ENCODE data around the gene OSGEP.
"Not testable (repeated sequence)": the region's sequence is repeated elsewhere in the genome, so short reads cannot be mapped to it uniquely, and the experiment has no call there.

The OSGEP gene

GRCh38 chr14:20469890-20470602 lies 15.4 kb upstream of the OSGEP start:
- DNase-seq (ENCODE audit: low spot score), result peak; percentile 53

DNA sequence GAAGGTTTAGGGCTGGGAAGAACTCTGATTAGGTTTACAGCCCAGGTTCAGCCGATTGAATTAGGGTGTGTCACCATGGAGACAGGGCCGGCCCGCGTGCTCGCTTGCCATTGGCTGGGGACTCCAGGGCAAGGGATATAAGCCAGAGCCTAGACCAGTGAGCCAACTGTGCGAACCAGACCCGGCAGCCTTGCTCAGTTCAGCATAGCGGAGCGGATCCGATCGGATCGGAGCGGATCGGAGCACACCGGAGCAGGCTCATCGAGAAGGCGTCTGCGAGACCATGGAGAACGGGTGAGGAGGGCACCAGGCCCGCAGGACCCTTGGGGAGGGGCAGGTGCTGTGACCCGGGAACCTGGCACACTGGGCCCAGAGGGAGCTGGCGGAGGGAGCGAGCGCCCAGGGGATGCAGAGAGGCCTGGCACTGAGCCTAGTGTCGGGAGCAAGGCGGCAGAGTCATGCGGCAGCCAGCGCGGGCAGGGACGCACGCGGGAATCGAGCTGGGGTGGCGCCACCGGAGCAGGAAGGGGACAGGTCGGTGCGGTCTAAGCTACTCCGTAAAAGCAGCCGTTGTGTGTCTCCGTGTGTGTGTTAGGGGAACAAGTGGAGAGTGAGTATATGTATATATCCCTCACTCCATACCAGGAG lies 14.8 kb upstream of the OSGEP start, which contains the start of gene PNP:
Gene PNP, plus strand, starts transcription at position 165 of the 648 bp plus-strand sequence. Its CDS starts 119 bp downstream, at position 284.
- peak; percentile 96 for DNase-seq (ENCODE audit: low spot score)

DNA sequence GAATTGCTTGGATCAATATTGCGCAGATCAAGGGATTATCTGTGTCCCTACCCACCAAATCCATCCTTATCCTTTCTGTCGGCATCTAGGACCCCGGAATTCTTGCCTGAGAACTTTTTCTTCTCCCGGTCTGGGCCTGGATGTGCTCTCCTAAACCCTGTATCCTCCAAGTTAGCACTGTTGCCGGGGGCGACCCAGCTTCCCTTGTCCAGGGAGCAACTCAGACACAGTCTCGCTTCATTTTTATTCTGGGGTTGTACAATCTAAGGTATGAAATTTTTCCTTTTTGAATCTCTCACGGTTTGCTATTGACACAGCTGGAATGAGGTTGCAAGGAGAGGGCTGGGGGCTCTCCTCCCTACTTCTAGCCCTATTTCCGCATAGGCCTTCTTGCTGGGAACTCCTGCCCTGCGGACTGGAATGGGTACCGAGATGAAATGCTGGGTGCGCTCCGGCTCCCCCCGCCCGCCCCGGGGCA lies 14.2 kb upstream of the OSGEP start:
- no peak for DNase-seq (ENCODE audit: low spot score)

DNA sequence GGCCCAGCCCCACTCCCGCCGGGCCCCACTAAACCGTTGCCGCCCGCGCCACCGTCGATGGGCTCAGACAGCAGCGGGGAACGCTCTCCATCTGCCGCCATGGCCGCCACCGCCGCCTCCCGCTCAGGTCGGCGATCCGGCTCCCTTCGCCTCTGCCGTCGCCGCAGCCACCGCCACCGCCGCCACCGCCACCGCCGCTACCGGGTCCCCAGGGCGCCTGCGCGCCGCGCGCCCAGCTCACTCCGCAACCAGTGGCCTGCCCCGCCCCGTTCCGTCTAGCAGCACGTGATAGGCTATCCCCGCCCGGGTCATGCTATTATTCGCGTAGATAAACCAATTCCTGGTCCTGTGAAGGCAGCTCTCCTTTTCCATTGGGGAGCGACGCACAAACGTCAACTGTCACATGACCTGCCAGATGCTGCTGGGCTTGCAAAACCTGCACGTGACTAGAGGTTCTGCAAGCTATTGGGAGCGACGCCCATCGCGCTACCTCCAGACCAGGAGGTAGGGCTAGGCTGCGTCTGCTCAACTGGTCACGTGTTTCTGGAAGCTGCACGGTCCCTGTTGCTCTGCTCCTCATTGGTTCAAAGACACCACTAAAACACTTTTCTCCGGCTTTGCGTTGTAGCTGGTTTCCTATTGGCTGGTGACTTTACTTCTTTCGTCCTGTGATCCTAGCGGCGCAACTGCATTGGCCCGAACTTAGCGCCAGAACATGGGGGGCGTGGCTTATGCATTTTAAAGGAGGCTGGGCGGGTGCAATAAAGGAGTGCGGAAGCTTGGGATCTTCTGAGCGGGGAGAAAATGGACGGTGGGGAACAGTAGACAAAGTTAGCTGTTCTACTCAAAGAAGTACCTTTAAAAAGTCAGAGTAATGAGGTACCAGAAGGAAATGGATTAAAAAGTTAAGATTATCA lies 6.9 kb upstream of the OSGEP start, which contains the start of gene PIP4P1:
Gene PIP4P1, minus strand, starts transcription at position 210 of the 917 bp plus-strand sequence. Its CDS starts 109 bp downstream, at position 101.
- peak; percentile 98 for DNase-seq (ENCODE audit: low spot score)

GRCh38 chr14:20460458-20461224 lies 6.0 kb upstream of the OSGEP start:
- no peak for DNase-seq (ENCODE audit: low spot score)

GRCh38 chr14:20458031-20458789 lies 3.6 kb upstream of the OSGEP start:
- no peak for DNase-seq (ENCODE audit: low spot score)

- DNase-seq (ENCODE audit: low spot score), result no peak
Measured at GRCh38 chr14:20456971-20457370, 2.4 kb upstream of the OSGEP start.

GRCh38 chr14:20455355-20456300 lies 1.0 kb upstream of the OSGEP start:
- DNase-seq (ENCODE audit: low spot score), result no peak

GRCh38 chr14:20452831-20453230 lies 1.8 kb downstream of the OSGEP start:
- DNase-seq (ENCODE audit: low spot score), result not testable (repeated sequence)

DNA sequence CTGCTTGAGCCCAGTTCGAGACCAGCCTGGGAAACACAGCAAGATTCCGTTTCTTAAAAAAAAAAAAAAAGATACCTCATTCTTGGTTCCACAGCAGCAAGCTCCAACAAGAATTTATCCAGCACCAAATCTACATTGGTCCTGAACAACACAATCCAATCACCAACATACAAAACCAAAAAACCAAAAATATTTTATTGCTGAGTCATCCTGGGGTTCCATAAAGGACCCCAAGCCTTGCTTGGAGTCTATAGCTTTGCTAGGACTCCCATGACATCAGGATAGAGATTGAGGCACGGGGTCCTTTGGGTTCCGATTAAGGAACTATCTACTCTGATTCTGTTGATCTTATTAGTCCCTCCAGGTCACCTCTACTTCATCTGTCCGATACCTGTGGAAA lies 7.7 kb downstream of the OSGEP start:
- no peak for DNase-seq (ENCODE audit: low spot score)

DNA sequence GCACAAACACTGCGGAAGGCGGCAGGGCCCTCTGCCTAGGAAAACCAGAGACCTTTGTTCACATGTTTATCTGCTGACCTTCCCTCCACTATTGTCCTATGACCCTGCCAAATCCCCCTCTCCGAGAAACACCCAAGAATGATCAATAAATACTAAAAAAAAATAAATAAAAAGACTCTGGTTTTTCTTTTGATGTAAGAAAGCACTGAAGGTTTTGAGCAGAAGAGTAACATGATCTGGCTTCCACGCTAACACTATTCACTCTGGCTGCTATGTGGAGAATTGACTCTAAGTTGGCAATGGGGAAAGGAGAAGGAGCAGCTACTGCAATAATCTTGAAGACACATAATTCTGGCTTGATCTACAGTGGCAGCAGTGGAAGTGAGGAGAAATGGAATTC lies 11.0 kb downstream of the OSGEP start:
- not testable (repeated sequence) for DNase-seq (ENCODE audit: low spot score)

DNA sequence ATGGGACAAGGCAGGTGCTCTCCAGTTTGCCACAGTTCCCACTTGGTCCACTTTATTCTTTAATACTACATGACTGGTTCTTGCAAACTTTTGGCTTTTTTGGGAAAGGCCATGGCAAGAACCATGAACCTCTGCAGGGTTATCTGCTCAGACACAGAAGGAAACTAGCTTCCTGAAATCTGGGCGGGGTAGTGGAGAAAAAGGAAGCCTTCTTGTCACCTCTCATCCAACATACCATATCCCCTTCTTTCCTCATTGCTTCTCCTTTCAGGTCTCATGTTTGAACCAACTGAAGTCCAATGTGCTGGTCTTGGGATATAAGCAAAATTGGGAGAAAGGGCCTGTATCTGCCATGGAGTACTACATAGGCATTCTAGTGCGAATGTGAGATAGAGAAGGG lies 13.2 kb downstream of the OSGEP start:
- DNase-seq (ENCODE audit: low spot score), result no peak

DNA sequence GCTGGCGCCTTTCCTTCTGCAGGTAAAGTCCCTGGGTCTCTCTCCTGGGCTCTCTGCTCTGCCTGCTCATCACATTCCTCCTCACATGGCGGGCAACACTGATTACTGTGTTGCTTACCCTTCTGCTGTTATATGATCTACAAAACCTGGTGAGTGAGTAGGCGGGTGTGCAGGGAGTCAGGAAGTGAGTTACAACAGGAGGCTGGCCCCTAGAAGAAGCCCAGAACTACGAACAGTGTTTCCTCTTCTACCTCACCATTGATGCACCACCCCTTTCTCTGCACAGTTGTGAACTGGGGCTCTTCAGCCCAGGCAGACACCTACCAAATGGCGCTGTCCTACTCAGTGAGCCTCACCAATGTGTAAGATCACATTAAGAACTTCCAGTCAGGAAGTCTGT lies 13.7 kb downstream of the OSGEP start:
- no peak for DNase-seq (ENCODE audit: low spot score)

DNA sequence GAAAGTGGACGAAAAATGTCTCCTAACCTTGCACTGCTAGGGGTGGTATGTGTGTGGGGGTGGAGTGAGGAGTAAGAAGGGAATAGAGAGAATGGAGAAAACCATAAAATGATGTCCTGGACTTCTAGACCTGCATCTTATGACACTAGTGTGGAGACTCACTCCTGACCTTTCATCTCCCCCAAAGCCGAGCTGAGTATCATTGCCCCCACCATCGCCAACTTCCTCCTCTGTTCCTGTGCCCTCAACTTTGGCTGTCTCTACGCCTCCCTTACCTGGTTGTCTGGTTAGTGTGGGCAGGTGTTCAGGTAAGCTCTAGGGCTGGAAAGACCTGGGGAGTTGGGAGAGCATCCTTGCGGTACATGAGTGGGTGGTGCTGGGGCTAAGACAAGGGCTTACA lies 14.1 kb downstream of the OSGEP start:
- no peak for DNase-seq (ENCODE audit: low spot score)

- DNase-seq (ENCODE audit: low spot score), result no peak
Measured at GRCh38 chr14:20438664-20439063, 15.9 kb downstream of the OSGEP start.

GRCh38 chr14:20436363-20436755 lies 18.3 kb downstream of the OSGEP start:
- no peak for DNase-seq (ENCODE audit: low spot score)

DNA sequence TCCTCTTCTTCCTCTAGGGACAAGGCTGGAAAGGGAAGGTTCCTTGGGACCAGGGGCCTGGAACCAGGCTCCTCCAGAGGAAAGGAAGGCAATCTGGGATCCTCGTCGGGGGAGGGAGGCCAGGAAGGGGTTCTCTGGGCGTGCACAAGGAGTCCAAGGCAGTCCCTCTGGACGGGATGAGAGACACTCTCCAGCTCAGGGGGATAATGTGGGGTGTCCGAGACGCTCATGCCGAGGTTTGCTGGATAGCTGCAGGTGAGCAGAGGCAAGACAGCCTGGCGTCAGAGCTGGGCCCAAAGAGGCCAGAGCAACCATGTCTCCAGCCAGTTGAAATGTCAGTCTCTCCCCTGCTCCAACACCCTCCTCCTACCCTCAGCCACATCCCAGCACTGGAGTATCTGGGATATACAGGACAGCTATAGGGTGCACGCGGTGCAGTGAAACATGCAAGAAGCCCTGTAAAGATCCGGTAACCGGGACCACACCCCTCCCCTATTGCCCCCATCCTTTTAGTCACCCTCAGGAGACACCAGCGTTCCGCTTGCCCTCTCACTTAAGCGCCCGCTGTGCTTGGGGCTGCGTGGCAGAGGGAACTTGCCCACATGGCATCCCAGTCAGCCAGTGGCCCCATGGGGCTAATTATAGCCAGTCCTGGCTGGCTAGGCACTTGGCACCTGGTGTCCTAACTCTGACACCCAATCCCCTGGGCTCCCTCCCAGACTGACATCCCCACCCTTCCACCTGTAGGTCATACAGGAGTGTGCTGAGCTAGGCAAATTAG lies 18.8 kb downstream of the OSGEP start, which contains the start of gene KLHL33:
Gene KLHL33, minus strand, starts transcription at position 585 of the 781 bp plus-strand sequence. Its CDS starts 355 bp downstream, at position 230.
- DNase-seq (ENCODE audit: low spot score), result no peak

DNA sequence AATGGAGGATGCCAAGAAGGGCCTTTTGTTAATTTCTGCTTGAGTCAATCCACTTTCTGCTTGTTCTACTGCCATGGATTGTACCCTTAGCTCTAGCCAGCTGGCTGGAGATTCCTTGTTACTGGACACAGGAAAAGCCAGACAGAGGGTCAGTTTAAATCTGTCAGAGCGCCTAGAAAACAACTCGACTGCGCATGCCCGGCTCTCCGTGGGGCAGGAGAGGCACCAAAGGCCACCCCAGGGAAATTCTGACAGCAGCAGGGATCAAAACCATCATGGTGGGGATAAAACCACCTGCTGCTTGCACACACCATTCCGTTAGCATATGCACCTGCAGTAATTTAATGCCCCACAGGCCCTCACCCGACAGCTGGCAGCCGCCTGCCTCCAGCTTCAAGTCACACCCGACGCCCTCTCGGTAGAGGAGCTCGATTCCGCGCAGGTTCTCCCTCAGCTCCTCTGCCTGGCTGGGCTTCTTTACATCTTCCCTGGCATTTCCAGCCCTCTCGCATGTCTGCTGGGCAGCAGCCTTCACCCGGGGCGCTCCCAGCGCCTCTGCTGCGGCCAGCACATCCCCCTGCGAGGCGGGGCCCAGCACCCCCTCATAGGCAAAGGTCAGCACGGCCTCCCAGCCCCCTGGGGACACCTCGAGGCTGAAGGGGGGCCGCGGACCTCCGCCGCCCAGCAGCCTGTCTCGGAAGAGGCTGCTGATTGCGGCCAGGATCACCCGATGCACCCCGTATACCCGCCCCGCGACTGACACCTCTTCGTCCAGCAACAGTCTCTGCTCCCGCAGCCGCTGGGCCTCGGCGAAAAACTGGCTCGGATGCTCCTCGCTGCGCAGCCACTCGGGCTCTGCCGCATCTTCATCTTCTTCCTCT lies 19.7 kb downstream of the OSGEP start:
- DNase-seq (ENCODE audit: low spot score), result no peak

Data from ecto neural progenitor cell (in vitro differentiated cells).